Measurements from ENCODE around the gene KIF18B. TPM values are rescaled to one million over a fixed set of nuclear protein-coding genes. Genes with fewer than 3 reads are reported as not detected.
A peak's percentile ranks its signal among the peaks of the same experiment; 100 is the strongest.

KIF18B gene
- polyA plus RNA-seq, 2 of the 4 experiments (the other 2 are of a cell fraction), result 19.6 to 41.7 TPM

- WGBS (ENCODE audit: missing lambda C conversion rate), result 0% methylated on average over 8 of the region's 47 CpGs
- no peak for DNase-seq (ENCODE audit: low read depth in 1 of 2, low spot score in 1 of 2)
- Histone ChIP-seq H3K4me3 (peak overlapping the region; percentile 59), H3K9me3 (no peaks in the 10 kb centered on the region), H3K4me2 (peak overlapping the region; percentile 100), H3K4me1 (peaks cover 30% of the 10 kb centered on the region), H3K27ac (peak overlapping the region; percentile 65 to 82)
- ChIA-PET CTCF (interaction anchor here (1.3 to 5.6 kb wide), 9 partner anchors 10 to 167 kb away, joined by 3 to 42 read pairs (median 6); partner anchors contain the start of gene ACBD4), POLR2A (interaction anchor here (0.6 to 2.4 kb wide), 5 partner anchors 8 to 68 kb away, joined by 3 to 12 read pairs (median 3); partner anchors contain the start of gene EFTUD2)
- TF ChIP-seq CBX2 (IDR thresholded peaks at IDR 0.05; ENCODE audit: borderline replicate concordance, low read depth) (no peak), EHF (CRISPR knock-in tag; IDR thresholded peaks at IDR 0.05) (no peak), CHD2 (IDR thresholded peaks at IDR 0.05; ENCODE audit: low read length, partially characterized antibody) (no peak), TP53 (CRISPR knock-in tag; IDR thresholded peaks at IDR 0.05) (no peak), NPAS2 (CRISPR knock-in tag; IDR thresholded peaks at IDR 0.05; ENCODE audit: borderline replicate concordance) (no peak), ZFP36 (IDR thresholded peaks at IDR 0.05; ENCODE audit: borderline replicate concordance, partially characterized antibody) (no peak), TFCP2L1 (CRISPR knock-in tag; IDR thresholded peaks at IDR 0.05) (no peak), ELK1 (IDR thresholded peaks at IDR 0.05; ENCODE audit: low read depth, low read length) (no peak), ZC3H11A (IDR thresholded peaks at IDR 0.05) (no peak), CTCF (IDR thresholded peaks at IDR 0.05) (no peak), HOXB5 (CRISPR knock-in tag; IDR thresholded peaks at IDR 0.05) (no peak), NFE2L2 (conservative IDR thresholded peaks at IDR 0.05; ENCODE audit: low read length) (no peak)
- TF ChIP-seq, protein P1, sequence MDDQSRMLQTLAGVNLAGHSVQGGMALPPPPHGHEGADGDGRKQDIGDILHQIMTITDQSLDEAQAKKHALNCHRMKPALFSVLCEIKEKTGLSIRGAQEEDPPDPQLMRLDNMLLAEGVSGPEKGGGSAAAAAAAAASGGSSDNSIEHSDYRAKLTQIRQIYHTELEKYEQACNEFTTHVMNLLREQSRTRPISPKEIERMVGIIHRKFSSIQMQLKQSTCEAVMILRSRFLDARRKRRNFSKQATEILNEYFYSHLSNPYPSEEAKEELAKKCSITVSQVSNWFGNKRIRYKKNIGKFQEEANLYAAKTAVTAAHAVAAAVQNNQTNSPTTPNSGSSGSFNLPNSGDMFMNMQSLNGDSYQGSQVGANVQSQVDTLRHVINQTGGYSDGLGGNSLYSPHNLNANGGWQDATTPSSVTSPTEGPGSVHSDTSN (IDR thresholded peaks at IDR 0.05), result no peak
- peak in 1 of 2 experiments; percentile 46; a peak in 3 of 6 replicates for ATAC-seq
- no peak for FAIRE-seq
Measured at GRCh38 chr17:44967907-44968224, 20.3 kb upstream of the KIF18B start.

DNA sequence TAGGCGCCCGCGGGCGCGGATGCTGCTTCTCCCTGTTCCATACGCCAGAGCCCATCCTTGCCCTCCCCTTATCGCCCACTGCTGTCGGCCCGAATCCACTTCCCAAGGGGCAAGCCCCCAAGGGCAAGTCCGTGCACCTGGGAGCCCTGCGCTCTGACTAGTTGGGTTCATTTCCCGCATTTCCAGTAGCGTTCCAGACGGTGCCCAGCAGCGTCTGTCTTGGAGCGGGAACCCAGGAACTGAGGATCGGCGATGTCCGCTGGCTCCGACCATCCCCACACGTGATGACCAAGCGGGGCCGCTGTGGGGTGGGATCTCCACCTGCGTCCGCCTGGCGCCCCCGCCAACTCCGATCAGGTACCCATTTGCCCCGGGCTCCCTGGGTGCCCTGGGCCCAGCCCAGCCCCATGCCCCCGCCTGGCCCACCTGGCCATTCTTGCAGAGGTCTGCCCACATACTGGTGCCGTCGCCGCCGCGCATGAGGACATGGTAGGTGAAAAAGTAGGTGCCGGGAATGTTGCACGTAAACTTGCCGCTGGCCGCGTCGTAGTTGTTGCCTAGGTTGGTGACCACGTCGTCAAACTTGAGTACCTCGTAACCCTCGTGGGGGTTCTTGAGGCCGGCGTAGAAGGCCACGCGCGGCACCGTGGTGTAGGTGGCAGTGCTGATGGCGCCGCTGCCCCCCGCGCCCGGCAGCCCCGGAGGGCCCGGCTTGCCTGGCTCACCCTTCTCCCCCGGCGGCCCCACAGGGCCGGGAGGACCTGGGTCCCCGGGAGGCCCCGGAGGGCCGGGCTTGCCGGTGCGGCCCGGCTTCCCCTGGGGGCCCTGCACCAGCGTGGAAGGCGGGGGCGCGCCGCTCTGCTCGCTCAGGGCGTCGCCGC lies 19.7 kb upstream of the KIF18B start:
- DNase-seq (ENCODE audit: low read depth in 1 of 2, low spot score in 1 of 2), result no peak
- Histone ChIP-seq H3K9me3 (no peaks in the 10 kb centered on the region), H3K27ac (peak overlapping the region; percentile 65 to 82), H3K4me1 (peaks cover 25% of the 10 kb centered on the region), H3K4me3 (peak overlapping the region; percentile 59), H3K4me2 (peak overlapping the region; percentile 100)
- ChIA-PET CTCF (interaction anchor here (0.8 to 38.8 kb wide), 9 partner anchors 11 to 192 kb away, joined by 3 to 752 read pairs (median 8); partner anchors contain the start of gene GFAP), POLR2A (interaction anchor here (2.4 kb wide), 1 partner anchor 14 kb away, joined by 12 read pairs; no protein-coding TSS in a partner anchor)
- ATAC-seq, result no peak
- 86% methylated on average over 50 of the region's 76 CpGs for WGBS (ENCODE audit: missing lambda C conversion rate)
- FAIRE-seq, result no peak
- TF ChIP-seq EP300 (IDR thresholded peaks at IDR 0.05) (no peak), ZSCAN20 (CRISPR knock-in tag; IDR thresholded peaks at IDR 0.05) (no peak), FOXS1 (CRISPR knock-in tag; IDR thresholded peaks at IDR 0.05) (no peak), RNF2 (IDR thresholded peaks at IDR 0.05; ENCODE audit: borderline replicate concordance, low read depth) (no peak), POLR2A (IDR thresholded peaks at IDR 0.05; ENCODE audit: low read length) (no peak), ZNF302 (CRISPR knock-in tag; IDR thresholded peaks at IDR 0.05) (no peak), NPAS2 (CRISPR knock-in tag; IDR thresholded peaks at IDR 0.05; ENCODE audit: borderline replicate concordance) (no peak), ELK1 (IDR thresholded peaks at IDR 0.05; ENCODE audit: low read depth, low read length) (no peak), ZFP36 (IDR thresholded peaks at IDR 0.05; ENCODE audit: borderline replicate concordance, partially characterized antibody) (no peak), HDAC2 (IDR thresholded peaks at IDR 0.05) (no peak), NFE2L2 (conservative IDR thresholded peaks at IDR 0.05; ENCODE audit: low read length) (no peak), HOXB13 (CRISPR knock-in tag; IDR thresholded peaks at IDR 0.05; ENCODE audit: low read depth) (no peak)
- TF ChIP-seq, protein P2, sequence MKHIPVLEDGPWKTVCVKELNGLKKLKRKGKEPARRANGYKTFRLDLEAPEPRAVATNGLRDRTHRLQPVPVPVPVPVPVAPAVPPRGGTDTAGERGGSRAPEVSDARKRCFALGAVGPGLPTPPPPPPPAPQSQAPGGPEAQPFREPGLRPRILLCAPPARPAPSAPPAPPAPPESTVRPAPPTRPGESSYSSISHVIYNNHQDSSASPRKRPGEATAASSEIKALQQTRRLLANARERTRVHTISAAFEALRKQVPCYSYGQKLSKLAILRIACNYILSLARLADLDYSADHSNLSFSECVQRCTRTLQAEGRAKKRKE (CRISPR knock-in tag; IDR thresholded peaks at IDR 0.05; ENCODE audit: low read depth), result no peak
- TF ChIP-seq, protein P3, sequence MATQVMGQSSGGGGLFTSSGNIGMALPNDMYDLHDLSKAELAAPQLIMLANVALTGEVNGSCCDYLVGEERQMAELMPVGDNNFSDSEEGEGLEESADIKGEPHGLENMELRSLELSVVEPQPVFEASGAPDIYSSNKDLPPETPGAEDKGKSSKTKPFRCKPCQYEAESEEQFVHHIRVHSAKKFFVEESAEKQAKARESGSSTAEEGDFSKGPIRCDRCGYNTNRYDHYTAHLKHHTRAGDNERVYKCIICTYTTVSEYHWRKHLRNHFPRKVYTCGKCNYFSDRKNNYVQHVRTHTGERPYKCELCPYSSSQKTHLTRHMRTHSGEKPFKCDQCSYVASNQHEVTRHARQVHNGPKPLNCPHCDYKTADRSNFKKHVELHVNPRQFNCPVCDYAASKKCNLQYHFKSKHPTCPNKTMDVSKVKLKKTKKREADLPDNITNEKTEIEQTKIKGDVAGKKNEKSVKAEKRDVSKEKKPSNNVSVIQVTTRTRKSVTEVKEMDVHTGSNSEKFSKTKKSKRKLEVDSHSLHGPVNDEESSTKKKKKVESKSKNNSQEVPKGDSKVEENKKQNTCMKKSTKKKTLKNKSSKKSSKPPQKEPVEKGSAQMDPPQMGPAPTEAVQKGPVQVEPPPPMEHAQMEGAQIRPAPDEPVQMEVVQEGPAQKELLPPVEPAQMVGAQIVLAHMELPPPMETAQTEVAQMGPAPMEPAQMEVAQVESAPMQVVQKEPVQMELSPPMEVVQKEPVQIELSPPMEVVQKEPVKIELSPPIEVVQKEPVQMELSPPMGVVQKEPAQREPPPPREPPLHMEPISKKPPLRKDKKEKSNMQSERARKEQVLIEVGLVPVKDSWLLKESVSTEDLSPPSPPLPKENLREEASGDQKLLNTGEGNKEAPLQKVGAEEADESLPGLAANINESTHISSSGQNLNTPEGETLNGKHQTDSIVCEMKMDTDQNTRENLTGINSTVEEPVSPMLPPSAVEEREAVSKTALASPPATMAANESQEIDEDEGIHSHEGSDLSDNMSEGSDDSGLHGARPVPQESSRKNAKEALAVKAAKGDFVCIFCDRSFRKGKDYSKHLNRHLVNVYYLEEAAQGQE (IDR thresholded peaks at IDR 0.05), result no peak
- TF ChIP-seq, protein P4, sequence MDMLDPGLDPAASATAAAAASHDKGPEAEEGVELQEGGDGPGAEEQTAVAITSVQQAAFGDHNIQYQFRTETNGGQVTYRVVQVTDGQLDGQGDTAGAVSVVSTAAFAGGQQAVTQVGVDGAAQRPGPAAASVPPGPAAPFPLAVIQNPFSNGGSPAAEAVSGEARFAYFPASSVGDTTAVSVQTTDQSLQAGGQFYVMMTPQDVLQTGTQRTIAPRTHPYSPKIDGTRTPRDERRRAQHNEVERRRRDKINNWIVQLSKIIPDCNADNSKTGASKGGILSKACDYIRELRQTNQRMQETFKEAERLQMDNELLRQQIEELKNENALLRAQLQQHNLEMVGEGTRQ (IDR thresholded peaks at IDR 0.05), result no peak
